Calu3 (cell line): ENCODE results near the gene RRP36. TPM values are rescaled to one million over a fixed set of nuclear protein-coding genes. Genes with fewer than 3 reads are reported as not detected.
"Not testable (repeated sequence)": the region's sequence is repeated elsewhere in the genome, so short reads cannot be mapped to it uniquely, and the experiment has no call there.

ENCODE experiments used
- BruUV-seq: library from RNA; stranded (reverse); fragments of 400-500 nt; replicated peaks from 2 replicates; lab custom pipeline; 2021; lab: Mats Ljungman, UMichigan
- CTCF ChIA-PET: fragments of 300-600 bp; sonication (Branson Sonifier 250); formaldehyde crosslinking; loops from one replicate; lab custom pipeline; 2022; ENCODE audit warnings: antibody characterized with exemption; lab: Charles Lee
- DNase-seq: peaks from one replicate; pipeline ENCODE4 v3.0.0; 2022
- H3K27ac Mint-ChIP-seq: one replicate; pipeline ENCODE4 v1.8.0; 2022; ENCODE audit warnings: mixed read lengths; ENCODE audit not compliant: unreplicated experiment
- H3K27me3 Mint-ChIP-seq: one replicate; pipeline ENCODE4 v1.8.0; 2022; ENCODE audit warnings: mixed read lengths; ENCODE audit not compliant: unreplicated experiment
- H3K36me3 Mint-ChIP-seq: one replicate; pipeline ENCODE4 v1.8.0; 2022; ENCODE audit warnings: mild to moderate bottlenecking, moderate library complexity, mixed read lengths; ENCODE audit not compliant: insufficient read depth, unreplicated experiment
- H3K4me1 Mint-ChIP-seq: one replicate; pipeline ENCODE4 v1.8.0; 2022; ENCODE audit warnings: mild to moderate bottlenecking, low read depth, mixed read lengths; ENCODE audit not compliant: unreplicated experiment
- H3K4me3 Mint-ChIP-seq: one replicate; pipeline ENCODE4 v1.8.0; 2022; ENCODE audit warnings: mild to moderate bottlenecking, low read depth, moderate library complexity, mixed read lengths; ENCODE audit not compliant: unreplicated experiment
- H3K9me3 Mint-ChIP-seq: one replicate; pipeline ENCODE4 v1.8.0; 2022; ENCODE audit warnings: low read depth, mixed read lengths; ENCODE audit not compliant: unreplicated experiment
- CTCF ChIP-seq: fragments of 200-600 bp; IDR thresholded peaks from one replicate; pipeline ENCODE4 v1.8.0; 2022; ENCODE audit warnings: antibody characterized with exemption; ENCODE audit not compliant: unreplicated experiment
- intact Hi-C: fragments of 100-400 bp; cut with micrococcal nuclease; formaldehyde crosslinking; loops from one replicate; pipeline ENCODE4 v1.10.0; 2022; ENCODE audit not compliant: unreplicated experiment
- total RNA-seq: library from RNA; stranded (reverse); gene quantifications from 2 replicates; pipeline ENCODE4 v1.2.3, GENCODE V29; 2022

The RRP36 gene
- total RNA-seq, 1 experiment from 2014 or later, result 101 TPM

GRCh38 chr6:42988486-42989020, 32.9 kb upstream of the RRP36 start:
- CTCF ChIA-PET, result interaction anchor here (0.6 kb wide), 1 partner anchor 77 kb away, joined by 3 read pairs; no protein-coding TSS in a partner anchor
- H3K36me3 Mint-ChIP-seq, result peaks cover 30% of the 10 kb centered on the region
- intact Hi-C loops, result no loop called here
- H3K4me3 Mint-ChIP-seq, result no peak overlapping the region
- no peak for DNase-seq
- BruUV-seq, result no TSS peak
- no peak overlapping the region for H3K27ac Mint-ChIP-seq
- H3K4me1 Mint-ChIP-seq, result peaks cover 34% of the 10 kb centered on the region
- H3K27me3 Mint-ChIP-seq, result no peaks in the 10 kb centered on the region
- H3K9me3 Mint-ChIP-seq, result no peaks in the 10 kb centered on the region
- no peak for TF ChIP-seq CTCF

DNA sequence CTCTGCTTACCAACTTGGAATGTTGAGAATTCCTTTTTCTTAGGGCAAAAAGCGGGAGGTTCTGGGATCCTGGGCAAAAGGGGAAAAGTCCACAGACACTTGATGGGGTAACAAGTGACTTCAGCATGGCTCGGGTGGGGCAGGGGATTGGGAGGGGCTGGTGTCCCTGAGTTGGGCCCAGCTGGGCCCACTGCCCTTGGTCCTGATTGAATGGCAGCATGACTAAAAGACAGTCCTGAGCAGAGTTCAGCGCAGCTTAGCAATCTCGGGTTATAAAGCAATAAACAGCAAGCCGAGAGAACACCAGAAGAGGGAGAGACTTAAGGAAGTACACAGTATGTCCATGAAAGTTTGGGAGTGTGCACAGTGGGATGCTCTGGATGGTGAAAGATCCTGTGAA, 31.5 kb upstream of the RRP36 start:
- TF ChIP-seq CTCF, result no peak
- Mint-ChIP-seq H3K9me3 (no peaks in the 10 kb centered on the region), H3K4me1 (peaks cover 24% of the 10 kb centered on the region), H3K27me3 (no peaks in the 10 kb centered on the region), H3K36me3 (peaks cover 17% of the 10 kb centered on the region), H3K27ac (no peak overlapping the region), H3K4me3 (no peak overlapping the region)
- intact Hi-C loops, result no loop called here
- no peak for DNase-seq
- CTCF ChIA-PET, result no interaction called here
- no TSS peak for BruUV-seq

DNA sequence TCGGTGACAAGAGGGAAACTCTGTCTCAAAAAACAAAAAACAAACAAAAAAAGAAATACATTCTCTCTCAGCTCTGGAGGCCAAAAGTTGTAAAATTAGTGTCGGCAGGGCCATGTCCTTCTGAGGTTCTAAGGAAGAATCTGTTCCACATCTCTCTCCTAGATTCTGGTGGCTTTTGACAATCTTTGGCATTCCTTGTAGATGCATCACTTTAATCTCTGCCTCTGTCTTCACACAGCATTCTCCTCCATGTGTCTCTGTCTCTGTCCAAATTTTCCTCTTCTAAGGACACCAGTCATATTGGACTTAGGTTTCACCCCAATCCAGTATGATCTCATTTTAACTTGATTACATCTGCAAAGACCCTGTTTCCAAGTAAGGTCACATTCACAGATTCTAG, 28.0 kb upstream of the RRP36 start:
- no peak overlapping the region for H3K27ac Mint-ChIP-seq
- no TSS peak for BruUV-seq
- DNase-seq, result no peak
- H3K4me1 Mint-ChIP-seq, result no peaks in the 10 kb centered on the region
- no peak overlapping the region for H3K4me3 Mint-ChIP-seq
- intact Hi-C loops, result no loop called here
- peaks cover 9% of the 10 kb centered on the region for H3K36me3 Mint-ChIP-seq
- no peaks in the 10 kb centered on the region for H3K9me3 Mint-ChIP-seq
- no peak for TF ChIP-seq CTCF
- CTCF ChIA-PET, result no interaction called here
- no peaks in the 10 kb centered on the region for H3K27me3 Mint-ChIP-seq

DNA sequence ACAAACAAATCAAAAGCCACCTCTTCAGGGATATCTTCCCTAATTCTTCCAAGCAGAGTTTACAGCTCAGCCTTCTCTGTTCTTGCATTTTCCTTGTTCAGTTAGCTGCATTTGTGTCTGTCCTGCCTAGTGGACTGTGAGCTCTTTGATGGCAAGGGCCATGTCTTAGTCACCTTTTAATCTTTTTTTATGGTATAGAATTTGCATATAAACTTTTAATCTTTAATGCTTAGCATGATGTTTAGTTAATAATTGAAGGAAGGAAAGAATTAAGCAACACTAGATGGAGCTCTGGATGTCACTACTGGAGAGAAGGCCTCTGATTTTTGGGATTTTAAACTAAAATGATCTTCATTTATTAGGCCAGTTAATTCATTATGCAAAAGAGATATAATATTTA, 24.9 kb upstream of the RRP36 start:
- CTCF ChIA-PET, result interaction anchor here (0.6 to 1.2 kb wide), 8 partner anchors 8 to 223 kb away, joined by 3 to 9 read pairs (median 5); partner anchors contain the start of genes KLHDC3, MEA1, PEX6 and PPP2R5D
- peaks cover 5% of the 10 kb centered on the region for H3K36me3 Mint-ChIP-seq

DNA sequence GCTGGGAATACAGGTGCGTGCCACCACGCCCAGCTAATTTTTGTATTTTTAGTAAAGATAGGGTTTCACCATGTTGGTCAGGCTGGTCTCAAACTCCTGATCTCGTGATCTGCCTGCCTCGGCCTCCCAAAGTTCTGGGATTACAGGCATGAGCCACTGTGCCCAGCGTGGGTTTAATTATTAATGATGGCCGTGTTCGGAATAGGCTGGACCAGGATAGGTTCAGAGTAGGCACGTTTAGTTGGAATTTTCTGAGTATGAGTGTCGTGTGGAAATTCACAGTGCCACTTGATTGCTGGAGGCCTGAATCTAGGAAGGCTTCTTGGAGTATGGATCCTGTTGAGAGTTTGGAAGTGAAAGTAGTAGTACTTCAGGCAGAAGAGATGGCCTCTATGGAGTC, 23.2 kb upstream of the RRP36 start:
- H3K36me3 Mint-ChIP-seq, H3K4me3 Mint-ChIP-seq, DNase-seq, H3K4me1 Mint-ChIP-seq, BruUV-seq, H3K27ac Mint-ChIP-seq, H3K9me3 Mint-ChIP-seq, H3K27me3 Mint-ChIP-seq: not testable (repeated sequence)
- intact Hi-C loops, result loop anchor here (5.0 kb wide), 1 partner anchor 96 kb away; no protein-coding TSS in a partner anchor
- CTCF ChIA-PET, result interaction anchor here (0.6 to 1.1 kb wide), 2 partner anchors 16 to 51 kb away, joined by 3 to 4 read pairs; partner anchors contain the start of genes KLHDC3 and MEA1

More for the DNA sequence above, 24.9 kb upstream of the RRP36 start:
- no TSS peak for BruUV-seq
- H3K27ac Mint-ChIP-seq, result no peak overlapping the region
- no peaks in the 10 kb centered on the region for H3K27me3 Mint-ChIP-seq
- no peak for TF ChIP-seq CTCF
- no peaks in the 10 kb centered on the region for H3K4me1 Mint-ChIP-seq
- H3K9me3 Mint-ChIP-seq, result no peaks in the 10 kb centered on the region
- intact Hi-C loops, result loop anchor here (2.0 to 5.0 kb wide), 2 partner anchors 16 to 94 kb away; partner anchors contain the start of gene MEA1
- no peak for DNase-seq
- no peak overlapping the region for H3K4me3 Mint-ChIP-seq
